ENCODE data around the gene ZNF790.

The ZNF790 gene

DNA sequence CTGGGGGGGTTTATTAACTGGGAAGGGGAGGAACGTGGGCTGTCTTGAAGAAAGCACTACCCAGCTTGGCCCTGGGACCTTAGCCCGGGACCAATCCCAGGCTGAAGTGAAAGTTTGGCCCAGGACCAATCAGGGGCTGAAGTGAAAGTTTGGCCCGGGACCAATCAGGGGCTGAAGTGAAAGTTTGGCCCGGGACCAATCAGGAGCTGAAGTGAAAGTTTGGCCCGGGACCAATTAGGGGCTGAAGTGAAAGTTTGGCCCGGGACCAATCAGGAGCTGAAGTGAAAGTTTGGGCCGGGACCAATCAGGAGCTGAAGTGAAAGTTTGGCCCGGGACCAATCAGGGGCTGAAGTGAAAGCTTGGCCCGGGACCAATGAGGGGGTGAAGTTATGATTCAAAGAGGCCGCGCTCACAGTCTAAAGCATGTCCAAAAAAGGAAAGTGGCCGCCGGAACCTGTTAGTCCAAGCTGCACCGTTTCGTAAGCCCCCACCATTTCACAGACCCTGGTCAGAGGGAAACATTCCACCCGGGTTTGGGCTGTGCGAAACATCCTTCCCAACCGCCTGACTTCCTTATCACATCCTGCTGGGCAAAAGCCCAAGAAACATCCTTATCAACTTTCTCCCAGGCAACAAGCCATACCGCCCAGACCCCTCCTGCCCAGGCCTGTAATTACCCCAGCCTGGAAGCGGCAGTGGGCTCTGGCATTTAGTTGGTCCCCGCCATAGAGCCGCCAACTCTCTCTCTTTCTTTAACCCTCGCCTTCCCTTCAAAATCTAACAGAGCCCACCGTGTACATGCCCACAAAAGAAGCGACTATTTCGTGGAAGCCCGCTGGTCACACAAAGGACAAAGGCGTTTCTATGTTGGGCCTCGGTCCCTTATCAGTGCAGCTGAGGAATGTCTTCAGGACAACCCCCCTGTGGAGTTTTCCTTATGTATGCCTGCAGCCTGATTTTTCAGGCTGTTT is 66.6 kb downstream of the ZNF790 start:
- DNase-seq = peak in 1 of 6 experiments; percentile 2
